ENCODE data around the gene RNF223.
"Not testable (repeated sequence)": the region's sequence is repeated elsewhere in the genome, so short reads cannot be mapped to it uniquely, and the experiment has no call there.

RNF223 gene

GRCh38 chr1:1058921-1059493 lies 15.1 kb downstream of the RNF223 start:
- TF ChIP-seq ZC3H10 (CRISPR knock-in tag; IDR thresholded peaks at IDR 0.05) (no peak), CSDC2 (CRISPR knock-in tag; IDR thresholded peaks at IDR 0.05) (no peak), TOX (CRISPR knock-in tag; IDR thresholded peaks at IDR 0.05; ENCODE audit: borderline replicate concordance) (no peak), ZFP3 (CRISPR knock-in tag; IDR thresholded peaks at IDR 0.05) (no peak), PPARA (CRISPR knock-in tag; IDR thresholded peaks at IDR 0.05; ENCODE audit: borderline replicate concordance) (no peak), ISL1 (CRISPR knock-in tag; IDR thresholded peaks at IDR 0.05) (no peak), ESRRG (CRISPR knock-in tag; IDR thresholded peaks at IDR 0.05) (no peak), POU6F1 (CRISPR knock-in tag; IDR thresholded peaks at IDR 0.05; ENCODE audit: borderline replicate concordance, low read depth) (no peak), BACH2 (CRISPR knock-in tag; IDR thresholded peaks at IDR 0.05; ENCODE audit: borderline replicate concordance) (no peak), CSRNP3 (CRISPR knock-in tag; IDR thresholded peaks at IDR 0.05) (no peak), ZNF70 (CRISPR knock-in tag; IDR thresholded peaks at IDR 0.05) (no peak), ZNF565 (CRISPR knock-in tag; conservative IDR thresholded peaks at IDR 0.05; ENCODE audit: low read depth) (no peak), RARB (CRISPR knock-in tag; IDR thresholded peaks at IDR 0.05) (no peak), ARNTL (CRISPR knock-in tag; IDR thresholded peaks at IDR 0.05; ENCODE audit: borderline replicate concordance, low read depth) (no peak), ZNF8 (CRISPR knock-in tag; IDR thresholded peaks at IDR 0.05) (no peak), TCF4 (CRISPR knock-in tag; IDR thresholded peaks at IDR 0.05; ENCODE audit: borderline replicate concordance) (no peak), GLIS3 (CRISPR knock-in tag; IDR thresholded peaks at IDR 0.05) (no peak)
- peak; percentile 27 for ATAC-seq

- ATAC-seq: no peak
- TF ChIP-seq CSDC2 (CRISPR knock-in tag; IDR thresholded peaks at IDR 0.05) (no peak), ZNF70 (CRISPR knock-in tag; IDR thresholded peaks at IDR 0.05) (no peak), CREB5 (CRISPR knock-in tag; IDR thresholded peaks at IDR 0.05; ENCODE audit: low read depth) (no peak), PATZ1 (CRISPR knock-in tag; IDR thresholded peaks at IDR 0.05; ENCODE audit: borderline replicate concordance) (no peak)
These were observed 15.8 kb downstream of the RNF223 start for GRCh38 chr1:1058088-1058905.

- ATAC-seq: not testable (repeated sequence)
These were observed 16.4 kb downstream of the RNF223 start for GRCh38 chr1:1057769-1058087.

GRCh38 chr1:1055841-1056736 lies 18.0 kb downstream of the RNF223 start:
- ATAC-seq: no peak
- TF ChIP-seq BACH2 (CRISPR knock-in tag; IDR thresholded peaks at IDR 0.05; ENCODE audit: borderline replicate concordance) (no peak), TSHZ2 (CRISPR knock-in tag; IDR thresholded peaks at IDR 0.05) (no peak), ARNTL (CRISPR knock-in tag; IDR thresholded peaks at IDR 0.05; ENCODE audit: borderline replicate concordance, low read depth) (no peak), PPARA (CRISPR knock-in tag; IDR thresholded peaks at IDR 0.05; ENCODE audit: borderline replicate concordance) (no peak), OSR1 (CRISPR knock-in tag; IDR thresholded peaks at IDR 0.05) (no peak)

Measured in SK-N-SH treated with all-trans-retinoic acid at 6 μM for 48 hours (cell line).